GM12878 (cell line): ENCODE results near the gene IPO5. TPM values are rescaled to one million over a fixed set of nuclear protein-coding genes. Genes with fewer than 3 reads are reported as not detected.

Experiments
- ATAC-seq: fragments of 200-7000 bp; cut with Tn5 transposase; 3 replicates; pipeline ENCODE4 v1.9.1; 2020; ENCODE audit warnings: mild to moderate bottlenecking, moderate library complexity
- BruUV-seq: library from RNA; stranded (reverse); fragments of 400-500 nt; replicated peaks from 2 replicates; lab custom pipeline; 2021; lab: Mats Ljungman, UMichigan
- CTCF ChIA-PET: fragments of 300-600 bp; sonication (Branson Sonifier 250); formaldehyde crosslinking; extraction: SDS; loops from one replicate; lab custom pipeline; 2021; ENCODE audit warnings: inconsistent platforms; lab: Yijun Ruan, JAX
- POLR2A ChIA-PET: fragments of 350-600 bp; formaldehyde crosslinking; extraction: SDS; loops from one replicate; lab custom pipeline; 2021; ENCODE audit warnings: inconsistent platforms; lab: Charles Lee
- RAD21 ChIA-PET: fragments of 300-600 bp; sonication (Branson Sonifier 250); formaldehyde crosslinking; loops from one replicate; lab custom pipeline; 2023; ENCODE audit warnings: antibody characterized with exemption; ENCODE audit not compliant: unreplicated experiment; lab: Charles Lee
- SMC1A ChIA-PET: fragments of 300-600 bp; sonication (Branson Sonifier 250); formaldehyde crosslinking; loops from one replicate; lab custom pipeline; 2023; ENCODE audit not compliant: unreplicated experiment, uncharacterized antibody; lab: Charles Lee
- DNase-seq: peaks from one replicate; pipeline ENCODE4 v3.0.0-alpha.2; 2011; ENCODE audit warnings: low read depth, low spot score
- FAIRE-seq: peaks from 3 replicates; lab custom pipeline; 2011; peaks lifted over from hg19 to GRCh38; lab: Jason Lieb, UNC
- H2AFZ ChIP-seq: 2 replicates; pipeline ENCODE4 v1.6.0; 2011; ENCODE audit warnings: low read depth, low read length, control low read depth; ENCODE audit not compliant: control insufficient read depth
- H3K27ac ChIP-seq: 2 replicates; pipeline ENCODE4 v1.5.1; 2011; ENCODE audit warnings: control low read depth; ENCODE audit not compliant: control insufficient read depth, insufficient read depth
- H3K27me3 ChIP-seq, 2 experiments: replicated peaks in 1 of 2; 2 replicates each; pipeline versions ENCODE4 v1.6.0 to v1.6.1; 2011; ENCODE audit warnings: low read length in 1 of 2; ENCODE audit not compliant: control insufficient read depth in 2 of 2, insufficient read depth in 2 of 2
- H3K36me3 ChIP-seq, 2 experiments: 2 replicates each; pipeline ENCODE4 v1.5.1; 2011; ENCODE audit warnings: low read length in 1 of 2; ENCODE audit not compliant: control insufficient read depth in 2 of 2, insufficient read depth in 2 of 2
- H3K4me1 ChIP-seq: 2 replicates; pipeline ENCODE4 v1.6.1; 2011; ENCODE audit warnings: mild to moderate bottlenecking, low read length, moderate library complexity, mixed read lengths; ENCODE audit not compliant: control insufficient read depth, insufficient read depth
- H3K4me2 ChIP-seq: 2 replicates; pipeline ENCODE4 v1.6.0; 2011; ENCODE audit warnings: control low read depth; ENCODE audit not compliant: control insufficient read depth, insufficient read depth
- H3K4me3 ChIP-seq: fragments of 200-600 bp; sonication (generic); 2 replicates; pipeline ENCODE4 v1.5.1; 2016
- H3K79me2 ChIP-seq: 2 replicates; pipeline ENCODE4 v1.6.0; 2011; ENCODE audit warnings: low read length; ENCODE audit not compliant: control insufficient read depth, insufficient read depth
- H3K9ac ChIP-seq: 2 replicates; pipeline ENCODE4 v1.8.0; 2011; ENCODE audit warnings: low read length, control low read depth, mixed read lengths; ENCODE audit not compliant: control insufficient read depth, insufficient read depth
- H3K9me3 ChIP-seq: replicated peaks from 3 replicates; pipeline ENCODE4 v1.5.1; 2011; ENCODE audit warnings: mild to moderate bottlenecking, low read length; ENCODE audit not compliant: control insufficient read depth, insufficient read depth
- H4K20me1 ChIP-seq: 2 replicates; pipeline ENCODE4 v1.6.0; 2011; ENCODE audit not compliant: control insufficient read depth, insufficient read depth
- CBFB ChIP-seq: IDR thresholded peaks from 2 replicates; pipeline ENCODE4 v1.6.1; 2016; ENCODE audit warnings: antibody characterized with exemption, low read depth
- HDAC2 ChIP-seq: fragments of 200-600 bp; sonication (generic); IDR thresholded peaks from 2 replicates; pipeline ENCODE4 v1.6.1; 2017
- KLF5 ChIP-seq: fragments of 450-650 bp; IDR thresholded peaks from 2 replicates; pipeline ENCODE4 v1.6.1; 2014; ENCODE audit warnings: mild to moderate bottlenecking; ENCODE audit not compliant: partially characterized antibody
- MEF2B ChIP-seq: fragments of 450-650 bp; IDR thresholded peaks from 2 replicates; pipeline ENCODE4 v1.6.1; 2018; ENCODE audit warnings: mild to moderate bottlenecking, moderate library complexity; ENCODE audit not compliant: partially characterized antibody, poor library complexity, severe bottlenecking
- MTA3 ChIP-seq: IDR thresholded peaks from 2 replicates; pipeline ENCODE4 v1.6.1; 2012; ENCODE audit warnings: low read length, inconsistent platforms, borderline replicate concordance
- POLR2AphosphoS5 ChIP-seq: IDR thresholded peaks from 2 replicates; pipeline ENCODE4 v1.6.1; 2011; ENCODE audit warnings: mild to moderate bottlenecking, low read length, inconsistent platforms
- POU2F2 ChIP-seq: IDR thresholded peaks from 3 replicates; pipeline ENCODE4 v1.6.1; 2011; ENCODE audit warnings: low read depth, mild to moderate bottlenecking, low read length, borderline replicate concordance
- SUZ12 ChIP-seq: fragments of 200-600 bp; sonication (generic); IDR thresholded peaks from one replicate; pipeline ENCODE4 v1.6.1; 2018; ENCODE audit warnings: antibody characterized with exemption, mild to moderate bottlenecking; ENCODE audit not compliant: unreplicated experiment
- TCF3 ChIP-seq: IDR thresholded peaks from 2 replicates; pipeline ENCODE4 v1.6.1; 2012; ENCODE audit warnings: low read depth, mild to moderate bottlenecking, low read length, borderline replicate concordance; ENCODE audit not compliant: insufficient read depth
- WGBS: methylation state at CpG from one replicate; pipeline ENCODE4 v1.1.6; 2016; ENCODE audit warnings: low lambda C conversion rate; ENCODE audit not compliant: insufficient replicate concordance, insufficient coverage; ENCODE audit errors: missing lambda C conversion rate; 5-methylcytosine and 5-hydroxymethylcytosine counted together
- in situ Hi-C: fragments of 300-500 bp; cut with MboI; formaldehyde crosslinking; loops from 9 replicates; pipeline ENCODE4 v1.14.3; 2018; ENCODE audit warnings: mixed read lengths
- intact Hi-C: fragments of 100-400 bp; cut with micrococcal nuclease; formaldehyde crosslinking; loops from one replicate; pipeline ENCODE4 v1.14.2; 2022; ENCODE audit not compliant: unreplicated experiment
- polyA plus RNA-seq, 11 experiments: library from polyadenylated mRNA; depleted of rRNA in 4 of 11; unstranded in 6 of 11; stranded (reverse) in 5 of 11; fragments of >200 nt; fragmentation: Nextera tagmentation in 4 of 11; fragmentation: Illumina TruSeq in 1 of 11; extraction: Ambion mirVana in 4 of 11; extraction: Trizol in 1 of 11; gene quantifications; 1 replicate in 1 of 11; 2 replicates in 10 of 11; pipeline versions ENCODE4 v1.2.1 to v1.2.3, GENCODE V29; 2011 to 2016; ENCODE audit warnings: inconsistent platforms in 2 of 11, missing spikeins in 2 of 11, low read depth in 1 of 11
- total RNA-seq, 4 experiments: library from RNA; depleted of rRNA in 3 of 4; stranded (reverse); fragments of >200 nt in 3 of 4; fragmentation: Illumina TruSeq in 1 of 4; extraction: Trizol in 1 of 4; gene quantifications; 2 replicates each; pipeline versions ENCODE4 v1.2.1 to v1.2.3, GENCODE V29; 2013 to 2021
- TF ChIP-seq, protein P1 (sequence below): IDR thresholded peaks from 2 replicates; pipeline ENCODE4 v1.6.1; 2012; ENCODE audit warnings: improper control_type of control experiment, low read depth, low read length; ENCODE audit not compliant: insufficient replicate concordance

The IPO5 gene
- total and polyA plus RNA-seq, 10 of the 15 experiments (the other 5 are each of a cell fraction or from before 2014, with no cell fraction given) = 45.7 to 196 (median 134) TPM

DNA sequence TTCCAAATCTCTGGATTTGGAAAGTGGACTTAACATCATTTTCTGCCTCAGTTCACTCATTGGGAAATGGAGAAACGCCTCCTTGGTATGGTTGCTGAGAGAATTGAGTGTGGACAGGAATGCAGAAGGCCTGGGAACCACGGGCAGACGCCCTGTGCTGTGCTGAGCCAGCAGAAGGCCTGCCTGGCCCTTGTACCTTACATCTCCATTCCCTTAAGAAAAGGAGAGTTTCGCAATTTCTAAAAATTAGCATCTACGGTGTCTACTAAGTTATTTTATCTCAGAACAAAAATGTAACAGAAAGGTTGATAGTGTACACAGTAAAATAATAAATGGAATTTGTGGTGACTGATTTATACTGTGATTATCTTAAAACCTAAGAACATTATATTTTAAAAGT is 78.7 kb downstream of the IPO5 start:
- Histone ChIP-seq H3K9me3 (no peaks in the 10 kb centered on the region), H3K4me3 (no peak overlapping the region), H2AFZ (no peak overlapping the region), H3K36me3 (no peaks in the 10 kb centered on the region), H3K9ac (no peak overlapping the region), H3K27ac (no peak overlapping the region), H3K4me1 (no peaks in the 10 kb centered on the region), H3K27me3 (no peaks in the 10 kb centered on the region), H3K79me2 (no peaks in the 10 kb centered on the region), H3K4me2 (no peak overlapping the region), H4K20me1 (no peaks in the 10 kb centered on the region)
- ChIA-PET POLR2A (no interaction called here), RAD21 (no interaction called here), CTCF (interaction anchor here (1.3 kb wide), 1 partner anchor 621 kb away, joined by 6 read pairs; no protein-coding TSS in a partner anchor), SMC1A (interaction anchor here (0.9 kb wide), 1 partner anchor 155 kb away, joined by 3 read pairs; no protein-coding TSS in a partner anchor)
- 74% methylated on average over 5 of the region's 5 CpGs for WGBS
- intact Hi-C loops (loop anchor here (10.0 kb wide), 1 partner anchor 643 kb away; no protein-coding TSS in a partner anchor), in situ Hi-C loops (no loop called here)
- no peak for DNase-seq
- BruUV-seq = no TSS peak
- no peak for FAIRE-seq
- no peak for ATAC-seq
- no peak for TF ChIP-seq CBFB
- no peak for TF ChIP-seq HDAC2
- TF ChIP-seq POU2F2 = no peak
- no peak for TF ChIP-seq KLF5
- no peak for TF ChIP-seq POLR2AphosphoS5
- TF ChIP-seq, protein P1, sequence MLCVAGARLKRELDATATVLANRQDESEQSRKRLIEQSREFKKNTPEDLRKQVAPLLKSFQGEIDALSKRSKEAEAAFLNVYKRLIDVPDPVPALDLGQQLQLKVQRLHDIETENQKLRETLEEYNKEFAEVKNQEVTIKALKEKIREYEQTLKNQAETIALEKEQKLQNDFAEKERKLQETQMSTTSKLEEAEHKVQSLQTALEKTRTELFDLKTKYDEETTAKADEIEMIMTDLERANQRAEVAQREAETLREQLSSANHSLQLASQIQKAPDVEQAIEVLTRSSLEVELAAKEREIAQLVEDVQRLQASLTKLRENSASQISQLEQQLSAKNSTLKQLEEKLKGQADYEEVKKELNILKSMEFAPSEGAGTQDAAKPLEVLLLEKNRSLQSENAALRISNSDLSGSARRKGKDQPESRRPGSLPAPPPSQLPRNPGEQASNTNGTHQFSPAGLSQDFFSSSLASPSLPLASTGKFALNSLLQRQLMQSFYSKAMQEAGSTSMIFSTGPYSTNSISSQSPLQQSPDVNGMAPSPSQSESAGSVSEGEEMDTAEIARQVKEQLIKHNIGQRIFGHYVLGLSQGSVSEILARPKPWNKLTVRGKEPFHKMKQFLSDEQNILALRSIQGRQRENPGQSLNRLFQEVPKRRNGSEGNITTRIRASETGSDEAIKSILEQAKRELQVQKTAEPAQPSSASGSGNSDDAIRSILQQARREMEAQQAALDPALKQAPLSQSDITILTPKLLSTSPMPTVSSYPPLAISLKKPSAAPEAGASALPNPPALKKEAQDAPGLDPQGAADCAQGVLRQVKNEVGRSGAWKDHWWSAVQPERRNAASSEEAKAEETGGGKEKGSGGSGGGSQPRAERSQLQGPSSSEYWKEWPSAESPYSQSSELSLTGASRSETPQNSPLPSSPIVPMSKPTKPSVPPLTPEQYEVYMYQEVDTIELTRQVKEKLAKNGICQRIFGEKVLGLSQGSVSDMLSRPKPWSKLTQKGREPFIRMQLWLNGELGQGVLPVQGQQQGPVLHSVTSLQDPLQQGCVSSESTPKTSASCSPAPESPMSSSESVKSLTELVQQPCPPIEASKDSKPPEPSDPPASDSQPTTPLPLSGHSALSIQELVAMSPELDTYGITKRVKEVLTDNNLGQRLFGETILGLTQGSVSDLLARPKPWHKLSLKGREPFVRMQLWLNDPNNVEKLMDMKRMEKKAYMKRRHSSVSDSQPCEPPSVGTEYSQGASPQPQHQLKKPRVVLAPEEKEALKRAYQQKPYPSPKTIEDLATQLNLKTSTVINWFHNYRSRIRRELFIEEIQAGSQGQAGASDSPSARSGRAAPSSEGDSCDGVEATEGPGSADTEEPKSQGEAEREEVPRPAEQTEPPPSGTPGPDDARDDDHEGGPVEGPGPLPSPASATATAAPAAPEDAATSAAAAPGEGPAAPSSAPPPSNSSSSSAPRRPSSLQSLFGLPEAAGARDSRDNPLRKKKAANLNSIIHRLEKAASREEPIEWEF = no peak
- TF ChIP-seq SUZ12 = no peak
- no peak for TF ChIP-seq TCF3
- no peak for TF ChIP-seq MTA3
- no peak for TF ChIP-seq MEF2B
